ENCODE measurements around the gene SHISAL2A. TPM values are rescaled to one million over a fixed set of nuclear protein-coding genes. Genes with fewer than 3 reads are reported as not detected.
A peak's percentile ranks its signal among the peaks of the same experiment; 100 is the strongest.

The SHISAL2A gene
- total and polyA plus RNA-seq, 2 of the 13 experiments (the other 11 are each of a cell fraction or from before 2014, with no cell fraction given) = not detected

GRCh38 chr1:52697795-52698674, 65.1 kb downstream of the SHISAL2A start, which contains the start of gene COA7 (continued):
- TF ChIP-seq SMYD3 (CRISPR knock-in tag; IDR thresholded peaks at IDR 0.05) (peak; percentile 76; the same call in 1 of the 2 replicates), SMARCC2 (IDR thresholded peaks at IDR 0.05) (no peak), FLYWCH1 (CRISPR knock-in tag; IDR thresholded peaks at IDR 0.05) (0 out of 2 replicates have a peak, but pooled peaks have one; percentile 42), ZSCAN5A (CRISPR knock-in tag; IDR thresholded peaks at IDR 0.05; ENCODE audit: borderline replicate concordance) (0 out of 2 replicates have a peak, but pooled peaks have one; percentile 58), THAP9 (CRISPR knock-in tag; IDR thresholded peaks at IDR 0.05; ENCODE audit: borderline replicate concordance) (peak; percentile 82; the same call in 1 of the 2 replicates), RFX3 (CRISPR knock-in tag; IDR thresholded peaks at IDR 0.05) (no peak; the same call in 1 of the 2 replicates), ZNF264 (CRISPR knock-in tag; IDR thresholded peaks at IDR 0.05) (peak; percentile 87), HNRNPL (IDR thresholded peaks at IDR 0.05; ENCODE audit: low read depth, low read length) (no peak), ZBTB33 (CRISPR knock-in tag; IDR thresholded peaks at IDR 0.05) (no peak), THRA (CRISPR knock-in tag; IDR thresholded peaks at IDR 0.05; ENCODE audit: borderline replicate concordance) (no peak), ZNF564 (CRISPR knock-in tag; IDR thresholded peaks at IDR 0.05) (peak; percentile 90), ATF7-NPFF (CRISPR knock-in tag; IDR thresholded peaks at IDR 0.05; ENCODE audit: low read depth) (peak; percentile 90), ZNF3 (CRISPR knock-in tag; IDR thresholded peaks at IDR 0.05) (peak; percentile 58), ZNF570 (CRISPR knock-in tag; IDR thresholded peaks at IDR 0.05; ENCODE audit: borderline replicate concordance) (0 out of 2 replicates have a peak, but pooled peaks have one; percentile 69), ZNF687 (CRISPR knock-in tag; IDR thresholded peaks at IDR 0.05) (peak; percentile 100), KAT2B (IDR thresholded peaks at IDR 0.05; ENCODE audit: borderline replicate concordance, low read depth, low read length) (no peak)

All from HepG2 (cell line).